Esophagus squamous epithelium (tissue), 5 donors: ENCODE data around the gene ATOSB. TPM values are rescaled to one million over a fixed set of nuclear protein-coding genes. Genes with fewer than 3 reads are reported as not detected.
A peak's percentile ranks its signal among the peaks of the same experiment; 100 is the strongest.

ENCODE experiments used
- DNase-seq: peaks from one replicate; lab custom pipeline; 2025; lab: John Stamatoyannopoulos, UW
- H3K27ac ChIP-seq, 4 donors: fragments of 200-600 bp; sonication (generic); one replicate each; pipeline ENCODE4 v1.5.1; 2016 to 2019; ENCODE audit warnings: mild to moderate bottlenecking in 1 of 4
- H3K27me3 ChIP-seq, 4 donors: fragments of 200-600 bp; sonication (generic); 1 replicate in 3 of 4; 2 replicates in 1 of 4; pipeline versions ENCODE4 v1.5.1 to v1.6.0; 2017 to 2021; ENCODE audit warnings: antibody characterized with exemption in 1 of 4
- H3K36me3 ChIP-seq, 3 donors: fragments of 200-600 bp; sonication (generic); one replicate each; pipeline ENCODE4 v1.5.1; 2016 to 2019
- H3K4me1 ChIP-seq, 3 donors: fragments of 200-600 bp; sonication (generic); one replicate each; pipeline ENCODE4 v1.5.1; 2017 to 2019
- H3K4me3 ChIP-seq, 4 donors: fragments of 200-600 bp; sonication (generic); 1 replicate in 3 of 4; 2 replicates in 1 of 4; pipeline ENCODE4 v1.5.1; 2016 to 2019; ENCODE audit warnings: mild to moderate bottlenecking in 2 of 4, moderate library complexity in 1 of 4
- H3K9me3 ChIP-seq, 3 donors: fragments of 200-600 bp; sonication (generic); one replicate each; pipeline ENCODE4 v1.5.1; 2016 to 2019
- POLR2A ChIP-seq, 4 donors: fragments of 450-650 bp; IDR thresholded peaks; one replicate each; pipeline ENCODE4 v1.6.1; 2017; ENCODE audit warnings: antibody characterized with exemption in 4 of 4, mild to moderate bottlenecking in 4 of 4, moderate library complexity in 3 of 4
- WGBS, 2 donors: methylation state at CpG; one replicate each; pipeline ENCODE4 v1.1.5; 2018; 5-methylcytosine and 5-hydroxymethylcytosine counted together
- intact Hi-C: fragments of 100-400 bp; cut with DNase I; formaldehyde crosslinking; loops from one replicate; pipeline ENCODE4 v1.15.0; 2022
- total RNA-seq, 4 donors: library from RNA; depleted of rRNA; stranded (reverse); fragments of >200 nt; gene quantifications; one replicate each; pipeline ENCODE4 v1.1.0, GENCODE V29; 2016
- TF ChIP-seq, protein P1 (sequence below), 6 experiments: fragments of 450-650 bp in 4 of 6; fragments of 200-600 bp in 2 of 6; sonication (generic) in 2 of 6; IDR thresholded peaks; one replicate each; pipeline ENCODE4 v1.5.1; 2016 to 2019; ENCODE audit warnings: antibody characterized with exemption in 6 of 6, mild to moderate bottlenecking in 4 of 6, moderate library complexity in 4 of 6
- donor health status: DM: yes; HTN: yes; CAD: no.

Gene ATOSB
- total RNA-seq, 4 donors from 2014 or later: 24.4 to 57.8 (median 32.7) TPM

DNA sequence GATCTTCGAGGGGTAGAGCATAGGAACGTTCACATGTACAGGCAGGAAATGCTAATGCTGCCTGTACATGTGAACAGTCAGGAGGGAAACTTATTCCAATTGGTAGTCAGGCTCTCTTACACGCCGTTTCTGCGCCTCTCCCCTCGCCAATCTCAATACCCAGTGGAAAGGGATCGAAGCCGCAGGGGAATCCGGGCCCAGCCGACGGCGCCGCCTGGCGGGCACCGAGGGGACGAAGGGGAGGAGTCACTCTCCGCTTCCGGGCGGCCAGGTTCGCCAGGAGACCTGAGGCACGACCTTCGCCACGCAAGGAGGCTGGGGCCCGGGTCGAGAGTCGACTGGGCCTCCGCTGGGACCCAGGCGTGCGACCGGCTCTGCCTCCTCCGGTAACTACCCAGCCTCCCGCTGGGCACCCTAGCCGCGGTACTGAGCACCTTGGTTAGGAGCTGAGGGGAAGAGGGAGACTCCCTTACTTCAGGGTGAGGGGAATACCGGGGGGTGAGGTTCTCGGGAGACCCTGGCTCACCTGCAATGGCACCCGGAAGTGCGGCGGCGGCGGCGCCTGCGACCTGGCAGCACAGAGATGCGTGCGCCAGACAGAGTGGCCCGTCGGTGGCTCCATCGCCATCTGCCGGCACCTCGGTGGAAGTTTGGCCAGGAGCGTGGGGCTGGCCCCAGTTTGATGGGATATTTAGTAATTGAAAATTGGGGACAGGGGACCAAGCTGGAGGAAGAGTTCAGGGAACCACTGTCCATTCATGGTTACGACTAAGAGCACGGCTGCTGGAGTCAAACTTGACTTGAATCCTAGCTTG is 19.4 kb downstream of the ATOSB start, which contains the start of gene PIGO:
PIGO (minus strand) TSS at position 557 of the 815 bp plus-strand sequence. CDS start 1,026 bp downstream, outside the sequence.
- intact Hi-C loops: loop anchor here (10.0 kb wide), 1 partner anchor 201 kb away; a partner anchor contains a TSS
- DNase-seq: peak; percentile 63

DNA sequence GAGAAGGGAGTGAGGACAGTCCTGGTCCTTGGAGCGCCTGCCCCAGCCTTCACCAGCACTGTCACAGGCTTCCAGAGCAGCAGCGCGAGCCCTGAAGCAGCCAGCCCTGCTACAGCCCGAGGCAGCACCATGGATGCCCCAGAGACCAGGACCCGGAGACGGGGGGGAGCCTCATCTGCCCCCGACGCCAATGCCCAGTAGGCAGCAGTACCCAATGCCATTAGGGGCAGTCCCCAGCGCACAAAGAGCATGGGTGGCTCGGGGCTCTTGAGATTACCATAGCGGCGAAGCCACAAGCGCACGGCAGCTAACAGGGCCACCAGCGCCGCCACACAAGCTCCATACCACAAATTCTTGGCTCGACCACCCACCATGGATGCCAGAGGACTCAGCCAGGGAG is 24.1 kb downstream of the ATOSB start:
- no peak overlapping the region for H3K4me3 ChIP-seq
- peaks cover 14 to 86% (median 36%) of the 10 kb centered on the region in 3 donors for H3K36me3 ChIP-seq
- no peaks in the 10 kb centered on the region for H3K27me3 ChIP-seq
- no peaks in the 10 kb centered on the region for H3K9me3 ChIP-seq
- no peak for DNase-seq
- WGBS, 2 donors: 100% methylated on average over 1 to 6 of the region's 17 CpGs
- intact Hi-C loops: loop anchor here (10.0 kb wide), 1 partner anchor 197 kb away; a partner anchor contains a TSS
- H3K4me1 ChIP-seq: peaks cover 7 to 19% (median 9%) of the 10 kb centered on the region in 3 donors
- TF ChIP-seq, protein P1, sequence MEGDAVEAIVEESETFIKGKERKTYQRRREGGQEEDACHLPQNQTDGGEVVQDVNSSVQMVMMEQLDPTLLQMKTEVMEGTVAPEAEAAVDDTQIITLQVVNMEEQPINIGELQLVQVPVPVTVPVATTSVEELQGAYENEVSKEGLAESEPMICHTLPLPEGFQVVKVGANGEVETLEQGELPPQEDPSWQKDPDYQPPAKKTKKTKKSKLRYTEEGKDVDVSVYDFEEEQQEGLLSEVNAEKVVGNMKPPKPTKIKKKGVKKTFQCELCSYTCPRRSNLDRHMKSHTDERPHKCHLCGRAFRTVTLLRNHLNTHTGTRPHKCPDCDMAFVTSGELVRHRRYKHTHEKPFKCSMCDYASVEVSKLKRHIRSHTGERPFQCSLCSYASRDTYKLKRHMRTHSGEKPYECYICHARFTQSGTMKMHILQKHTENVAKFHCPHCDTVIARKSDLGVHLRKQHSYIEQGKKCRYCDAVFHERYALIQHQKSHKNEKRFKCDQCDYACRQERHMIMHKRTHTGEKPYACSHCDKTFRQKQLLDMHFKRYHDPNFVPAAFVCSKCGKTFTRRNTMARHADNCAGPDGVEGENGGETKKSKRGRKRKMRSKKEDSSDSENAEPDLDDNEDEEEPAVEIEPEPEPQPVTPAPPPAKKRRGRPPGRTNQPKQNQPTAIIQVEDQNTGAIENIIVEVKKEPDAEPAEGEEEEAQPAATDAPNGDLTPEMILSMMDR (IDR thresholded peaks at IDR 0.05): no peak
- no peak for TF ChIP-seq POLR2A (IDR thresholded peaks at IDR 0.05)
- H3K27ac ChIP-seq: no peak overlapping the region

More for the DNA sequence above, 19.4 kb downstream of the ATOSB start, which contains the start of gene PIGO:
- Histone ChIP-seq H3K9me3 (no peaks in the 10 kb centered on the region), H3K4me3 (peak within 1 kb of the TSS; percentile 76 to 99 (median 90)), H3K36me3 (peaks cover 7 to 62% (median 28%) of the 10 kb centered on the region in 3 donors), H3K27ac (peak within 1 kb of the TSS; percentile 96 to 100 (median 99)), H3K4me1 (peaks cover 7 to 27% (median 14%) of the 10 kb centered on the region in 3 donors), H3K27me3 (no peaks in the 10 kb centered on the region)
- 0 to 1% methylated on average over 11 to 13 of the region's 53 CpGs for WGBS, 2 donors
- TF ChIP-seq, protein P1 (IDR thresholded peaks at IDR 0.05): peak; percentile 64 to 87 (median 82)
- TF ChIP-seq POLR2A (IDR thresholded peaks at IDR 0.05): peak in 2 of 4 donors; percentile 46 to 56

DNA sequence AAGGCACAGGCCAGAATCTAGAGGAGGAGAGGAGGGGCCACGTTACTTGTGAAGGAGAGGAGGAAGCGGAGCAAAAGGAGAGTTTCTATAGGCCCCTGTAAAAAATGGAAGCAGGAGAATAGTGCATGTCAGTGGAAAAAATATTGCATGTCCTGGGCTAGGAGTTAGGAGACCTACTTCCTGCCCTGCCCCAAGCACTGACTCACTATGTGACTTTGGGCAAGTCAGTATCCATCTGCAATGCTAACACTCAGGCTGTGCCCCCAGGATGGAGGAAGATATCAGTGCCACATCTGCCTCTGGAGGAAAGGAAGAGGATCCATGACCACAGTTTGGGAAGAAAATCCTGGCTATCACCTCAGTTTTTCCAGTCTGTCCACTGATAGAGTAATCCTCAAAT is 26.2 kb downstream of the ATOSB start:
- H3K4me3 ChIP-seq: no peak overlapping the region
- H3K27ac ChIP-seq: no peak overlapping the region
- WGBS, 2 donors: 78 to 100% methylated on average over 2 of the region's 2 CpGs
- H3K36me3 ChIP-seq: peaks cover 14 to 94% (median 36%) of the 10 kb centered on the region in 3 donors
- intact Hi-C loops: no loop called here
- TF ChIP-seq POLR2A (IDR thresholded peaks at IDR 0.05): no peak
- TF ChIP-seq, protein P1 (IDR thresholded peaks at IDR 0.05): no peak
- H3K9me3 ChIP-seq: no peaks in the 10 kb centered on the region
- no peaks in the 10 kb centered on the region for H3K27me3 ChIP-seq
- DNase-seq: no peak
- peaks cover 0 to under 1% (median 0%) of the 10 kb centered on the region in 3 donors for H3K4me1 ChIP-seq

DNA sequence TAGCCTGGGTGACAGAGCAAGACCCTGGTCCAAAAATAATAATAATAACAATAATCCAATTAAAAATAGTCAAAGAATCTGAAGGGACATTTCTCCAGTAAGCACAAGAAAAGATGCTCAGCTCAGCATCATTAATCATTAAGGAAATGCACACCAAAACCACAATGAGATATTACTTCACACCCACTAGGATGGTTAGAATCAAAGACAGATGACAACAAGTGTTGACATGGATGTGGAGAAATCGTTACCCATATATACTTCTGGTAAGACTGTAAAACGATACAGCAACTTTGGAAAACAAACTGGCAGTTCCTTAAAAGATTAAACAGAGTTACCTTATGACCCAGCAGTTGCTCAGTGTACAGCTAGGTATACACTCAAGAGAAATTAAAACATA is 30.6 kb downstream of the ATOSB start:
- 82 to 85% methylated on average over 2 of the region's 2 CpGs for WGBS, 2 donors
- H3K4me3 ChIP-seq: no peak overlapping the region

More for the DNA sequence above, 30.6 kb downstream of the ATOSB start:
- Histone ChIP-seq H3K27me3 (no peaks in the 10 kb centered on the region), H3K9me3 (no peaks in the 10 kb centered on the region), H3K27ac (no peak overlapping the region), H3K36me3 (peaks cover 7 to 51% (median 14%) of the 10 kb centered on the region in 3 donors), H3K4me1 (peaks cover 0 to 7% (median 4%) of the 10 kb centered on the region in 3 donors)
- no peak for DNase-seq
- no peak for TF ChIP-seq POLR2A (IDR thresholded peaks at IDR 0.05)
- TF ChIP-seq, protein P1 (IDR thresholded peaks at IDR 0.05): no peak
- intact Hi-C loops: no loop called here
